SK-N-SH (cell line): ENCODE measurements around the gene CACNA1E. TPM values are rescaled to one million over a fixed set of nuclear protein-coding genes. Genes with fewer than 3 reads are reported as not detected.

Source experiments
- CTCF ChIA-PET: fragments of 300-600, 350-600 bp; formaldehyde crosslinking; extraction: SDS; loops from one replicate; lab custom pipeline; 2021; lab: Yijun Ruan, JAX
- POLR2A ChIA-PET: fragments of 350-600 bp; sonication (Branson Sonifier 250); formaldehyde crosslinking; extraction: SDS; loops from one replicate; lab custom pipeline; 2020; ENCODE audit warnings: antibody characterized with exemption, inconsistent platforms; lab: Yijun Ruan, JAX
- DNase-seq: peaks from one replicate; pipeline ENCODE4 v3.0.0; 2012
- H2AFZ ChIP-seq: fragments of 200-600 bp; sonication (generic); 2 replicates; pipeline ENCODE4 v1.8.1; 2016; ENCODE audit warnings: antibody characterized with exemption, mild to moderate bottlenecking, low read depth
- H3F3A ChIP-seq: fragments of 200-600 bp; sonication (generic); replicated peaks from 2 replicates; pipeline ENCODE3; 2016; ENCODE audit warnings: antibody characterized with exemption, mild to moderate bottlenecking; ENCODE audit not compliant: insufficient read depth
- H3K27ac ChIP-seq, 2 experiments: fragments of 200-500 bp in 1 of 2; fragments of 200-600 bp in 1 of 2; sonication (Bioruptor generic) in 1 of 2; sonication (generic), shearing (Covaris generic) in 1 of 2; 2 replicates each; pipeline versions ENCODE4 v1.5.1 to v1.6.1; 2014 to 2016; ENCODE audit warnings: low read depth in 2 of 2, inconsistent platforms in 1 of 2, low read length in 1 of 2, mild to moderate bottlenecking in 1 of 2, mixed read lengths in 1 of 2
- H3K27me3 ChIP-seq: fragments of 200-600 bp; sonication (generic), shearing (Covaris generic); 2 replicates; pipeline ENCODE4 v1.6.1; 2016; ENCODE audit warnings: mixed run types; ENCODE audit not compliant: insufficient read depth
- H3K36me3 ChIP-seq, 2 experiments: fragments of 200-500 bp in 1 of 2; fragments of 200-600 bp in 1 of 2; sonication (Bioruptor generic) in 1 of 2; sonication (generic) in 1 of 2; replicated peaks in 1 of 2; 2 replicates each; pipeline versions ENCODE3 to v1.5.1; 2014 to 2016; ENCODE audit warnings: low read length in 1 of 2, mild to moderate bottlenecking in 1 of 2; ENCODE audit not compliant: insufficient read depth in 2 of 2, control insufficient read depth in 1 of 2
- H3K4me1 ChIP-seq, 2 experiments: fragments of 200-500 bp in 1 of 2; fragments of 200-600 bp in 1 of 2; sonication (Bioruptor generic) in 1 of 2; sonication (generic), shearing (Covaris generic) in 1 of 2; 2 replicates each; pipeline versions ENCODE4 v1.5.1 to v1.6.1; 2014 to 2016; ENCODE audit warnings: low read depth in 1 of 2, low read length in 1 of 2, mixed run types in 1 of 2; ENCODE audit not compliant: insufficient read depth in 2 of 2, control insufficient read depth in 1 of 2
- H3K4me2 ChIP-seq: fragments of 200-600 bp; sonication (generic), shearing (Covaris generic); 2 replicates; pipeline ENCODE4 v1.6.1; 2017; ENCODE audit warnings: mixed run types
- H3K4me3 ChIP-seq, 2 experiments: fragments of 200-500 bp in 1 of 2; fragments of 200-600 bp in 1 of 2; sonication (Bioruptor generic) in 1 of 2; sonication (generic), shearing (Covaris generic) in 1 of 2; 2 replicates each; pipeline versions ENCODE4 v1.5.1 to v1.8.1; 2014 to 2016; ENCODE audit warnings: low read depth in 2 of 2, inconsistent platforms in 1 of 2, low read length in 1 of 2, mild to moderate bottlenecking in 1 of 2, mixed read lengths in 1 of 2, moderate library complexity in 1 of 2
- H3K79me2 ChIP-seq: fragments of 200-600 bp; sonication (generic); 2 replicates; pipeline ENCODE4 v1.8.1; 2017; ENCODE audit warnings: mild to moderate bottlenecking; ENCODE audit not compliant: insufficient read depth
- H3K9ac ChIP-seq: fragments of 200-600 bp; sonication (generic); 2 replicates; pipeline ENCODE4 v1.6.1; 2017; ENCODE audit warnings: mixed run types
- H3K9me2 ChIP-seq: fragments of 200-600 bp; sonication (generic); 2 replicates; pipeline ENCODE4 v1.6.1; 2017; ENCODE audit warnings: mixed run types
- H3K9me3 ChIP-seq: fragments of 200-600 bp; sonication (generic); 2 replicates; pipeline ENCODE4 v1.6.1; 2017; ENCODE audit warnings: mixed run types, mild to moderate bottlenecking, moderate library complexity
- H4K20me1 ChIP-seq: fragments of 200-600 bp; sonication (generic); 2 replicates; pipeline ENCODE4 v1.6.1; 2017; ENCODE audit warnings: mild to moderate bottlenecking, mixed run types; ENCODE audit not compliant: insufficient read depth
- ELF1 ChIP-seq: IDR thresholded peaks from 2 replicates; pipeline ENCODE4 v1.4.0; 2012
- EP300 ChIP-seq, 2 experiments: IDR thresholded peaks; 2 replicates each; pipeline versions ENCODE4 v1.4.0 to v1.6.1; 2012; ENCODE audit warnings: borderline replicate concordance in 1 of 2, low read depth in 1 of 2, low read length in 1 of 2
- EZH2phosphoT487 ChIP-seq: fragments of 200-600 bp; sonication (generic); IDR thresholded peaks from 2 replicates; pipeline ENCODE4 v1.6.1; 2017; ENCODE audit warnings: low read depth, mixed run types, mild to moderate bottlenecking, antibody characterized with exemption, moderate library complexity, borderline replicate concordance
- FOSL2 ChIP-seq: IDR thresholded peaks from 2 replicates; pipeline ENCODE4 v1.4.0; 2012; ENCODE audit warnings: low read depth, mild to moderate bottlenecking, moderate library complexity, borderline replicate concordance
- GABPA ChIP-seq: IDR thresholded peaks from 2 replicates; pipeline ENCODE4 v1.4.0; 2012; ENCODE audit warnings: low read depth, mild to moderate bottlenecking
- GATA2 ChIP-seq: sonication (generic); formaldehyde crosslinking; IDR thresholded peaks from 2 replicates; pipeline ENCODE4 v1.5.0; 2020; ENCODE audit warnings: mild to moderate bottlenecking, missing genetic modification reagents
- NFIC ChIP-seq: IDR thresholded peaks from 2 replicates; pipeline ENCODE4 v1.4.0; 2012; ENCODE audit warnings: borderline replicate concordance
- NRF1 ChIP-seq: IDR thresholded peaks from 2 replicates; pipeline ENCODE4 v1.6.1; 2012; ENCODE audit warnings: low read depth, mild to moderate bottlenecking, low read length
- POLR2AphosphoS5 ChIP-seq: IDR thresholded peaks from 2 replicates; pipeline ENCODE4 v1.6.1; 2012; ENCODE audit warnings: low read depth, low read length
- RAD21 ChIP-seq: IDR thresholded peaks from 2 replicates; pipeline ENCODE4 v1.6.1; 2012; ENCODE audit warnings: mild to moderate bottlenecking, low read length
- RCOR1 ChIP-seq: fragments of 150-350 bp; IDR thresholded peaks from 2 replicates; pipeline ENCODE4 v1.6.1; 2017; ENCODE audit warnings: antibody characterized with exemption, low read length
- RFX5 ChIP-seq: IDR thresholded peaks from 2 replicates; pipeline ENCODE4 v1.6.1; 2012; ENCODE audit warnings: mild to moderate bottlenecking, improper control_type of control experiment, low read length
- RXRA ChIP-seq: IDR thresholded peaks from 2 replicates; pipeline ENCODE4 v1.4.0; 2012; ENCODE audit warnings: low read depth, mild to moderate bottlenecking, borderline replicate concordance
- SIN3A ChIP-seq: IDR thresholded peaks from 2 replicates; pipeline ENCODE4 v1.6.1; 2012; ENCODE audit warnings: low read depth, mild to moderate bottlenecking, low read length, moderate library complexity, borderline replicate concordance
- TAF1 ChIP-seq: IDR thresholded peaks from 2 replicates; pipeline ENCODE4 v1.6.1; 2012; ENCODE audit warnings: low read depth, mild to moderate bottlenecking, low read length, moderate library complexity, borderline replicate concordance
- TEAD4 ChIP-seq: IDR thresholded peaks from 2 replicates; pipeline ENCODE4 v1.4.0; 2012; ENCODE audit warnings: mild to moderate bottlenecking, borderline replicate concordance; ENCODE audit not compliant: insufficient read depth
- WGBS: methylation state at CpG from one replicate; pipeline ENCODE4 v1.1.6; 2017; ENCODE audit warnings: low lambda C conversion rate; 5-methylcytosine and 5-hydroxymethylcytosine counted together
- polyA plus RNA-seq, 3 experiments: library from polyadenylated mRNA; depleted of rRNA; stranded (reverse); fragments of >200 nt; gene quantifications; 2 replicates each; pipeline ENCODE4 v1.2.3, GENCODE V29; 2012
- TF ChIP-seq, protein P1 (sequence below): IDR thresholded peaks from 2 replicates; pipeline ENCODE4 v1.4.0; 2012; ENCODE audit warnings: low read depth, borderline replicate concordance
- TF ChIP-seq, protein P2 (sequence below): IDR thresholded peaks from 2 replicates; pipeline ENCODE4; 2012
- TF ChIP-seq, protein P3 (sequence below): fragments of 150-350 bp; IDR thresholded peaks from 2 replicates; pipeline ENCODE4 v1.6.1; 2017; ENCODE audit warnings: antibody characterized with exemption, low read length, low read depth, borderline replicate concordance
- TF ChIP-seq, protein P4 (sequence below): fragments of 150-350 bp; IDR thresholded peaks from 2 replicates; pipeline ENCODE4 v1.6.1; 2016; ENCODE audit warnings: mild to moderate bottlenecking, low read depth, low read length
- TF ChIP-seq, protein P5 (sequence below): IDR thresholded peaks from 2 replicates; pipeline ENCODE4 v1.6.1; 2012; ENCODE audit warnings: mild to moderate bottlenecking, low read depth, low read length, moderate library complexity

The CACNA1E gene
- polyA plus RNA-seq, 1 of the 3 experiments (the other 2 are of a cell fraction), result not detected

DNA sequence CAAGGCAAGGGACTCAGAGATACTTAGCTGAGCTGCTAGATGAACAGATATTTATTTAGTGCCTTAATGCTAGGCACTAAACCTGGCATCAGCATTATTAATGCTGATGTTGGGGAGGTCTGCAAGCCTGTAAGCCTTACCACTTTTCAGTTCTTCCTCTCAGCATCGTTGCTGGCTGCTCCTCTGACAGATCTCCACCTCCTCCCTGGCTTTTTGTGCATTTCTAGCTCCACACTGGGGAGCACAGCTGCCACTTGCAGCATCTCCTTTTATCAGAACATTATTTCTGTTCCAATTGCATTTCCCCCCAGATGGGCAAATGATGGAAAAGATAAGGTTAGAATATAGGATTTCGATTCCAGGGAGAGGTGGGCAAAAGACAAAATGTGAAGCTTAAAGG lies 34.8 kb downstream of the CACNA1E start:
- POLR2A ChIA-PET, result no interaction called here
- Histone ChIP-seq H4K20me1 (no peaks in the 10 kb centered on the region), H3K9ac (no peak overlapping the region), H3K27ac (no peak overlapping the region), H3K4me3 (no peak overlapping the region), H3K79me2 (no peaks in the 10 kb centered on the region), H3F3A (no peaks in the 10 kb centered on the region), H3K4me1 (no peaks in the 10 kb centered on the region), H2AFZ (no peak overlapping the region), H3K9me3 (no peaks in the 10 kb centered on the region), H3K4me2 (no peak overlapping the region), H3K27me3 (no peaks in the 10 kb centered on the region), H3K9me2 (no peaks in the 10 kb centered on the region), H3K36me3 (no peaks in the 10 kb centered on the region)
- DNase-seq, result no peak
- no peak for TF ChIP-seq EZH2phosphoT487
- TF ChIP-seq NFIC, result no peak
- no peak for TF ChIP-seq GABPA
- TF ChIP-seq RFX5, result no peak
- TF ChIP-seq, protein P1, sequence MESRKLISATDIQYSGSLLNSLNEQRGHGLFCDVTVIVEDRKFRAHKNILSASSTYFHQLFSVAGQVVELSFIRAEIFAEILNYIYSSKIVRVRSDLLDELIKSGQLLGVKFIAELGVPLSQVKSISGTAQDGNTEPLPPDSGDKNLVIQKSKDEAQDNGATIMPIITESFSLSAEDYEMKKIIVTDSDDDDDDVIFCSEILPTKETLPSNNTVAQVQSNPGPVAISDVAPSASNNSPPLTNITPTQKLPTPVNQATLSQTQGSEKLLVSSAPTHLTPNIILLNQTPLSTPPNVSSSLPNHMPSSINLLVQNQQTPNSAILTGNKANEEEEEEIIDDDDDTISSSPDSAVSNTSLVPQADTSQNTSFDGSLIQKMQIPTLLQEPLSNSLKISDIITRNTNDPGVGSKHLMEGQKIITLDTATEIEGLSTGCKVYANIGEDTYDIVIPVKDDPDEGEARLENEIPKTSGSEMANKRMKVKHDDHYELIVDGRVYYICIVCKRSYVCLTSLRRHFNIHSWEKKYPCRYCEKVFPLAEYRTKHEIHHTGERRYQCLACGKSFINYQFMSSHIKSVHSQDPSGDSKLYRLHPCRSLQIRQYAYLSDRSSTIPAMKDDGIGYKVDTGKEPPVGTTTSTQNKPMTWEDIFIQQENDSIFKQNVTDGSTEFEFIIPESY, result no peak
- TF ChIP-seq, protein P2, sequence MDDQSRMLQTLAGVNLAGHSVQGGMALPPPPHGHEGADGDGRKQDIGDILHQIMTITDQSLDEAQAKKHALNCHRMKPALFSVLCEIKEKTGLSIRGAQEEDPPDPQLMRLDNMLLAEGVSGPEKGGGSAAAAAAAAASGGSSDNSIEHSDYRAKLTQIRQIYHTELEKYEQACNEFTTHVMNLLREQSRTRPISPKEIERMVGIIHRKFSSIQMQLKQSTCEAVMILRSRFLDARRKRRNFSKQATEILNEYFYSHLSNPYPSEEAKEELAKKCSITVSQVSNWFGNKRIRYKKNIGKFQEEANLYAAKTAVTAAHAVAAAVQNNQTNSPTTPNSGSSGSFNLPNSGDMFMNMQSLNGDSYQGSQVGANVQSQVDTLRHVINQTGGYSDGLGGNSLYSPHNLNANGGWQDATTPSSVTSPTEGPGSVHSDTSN, result no peak
- CTCF ChIA-PET, result interaction anchor here (1.0 to 1.8 kb wide), 2 partner anchors 39 to 93 kb away, joined by 3 to 5 read pairs; no protein-coding TSS in a partner anchor
- 2% methylated on average over 2 of the region's 2 CpGs for whole genome bisulfite sequencing

DNA sequence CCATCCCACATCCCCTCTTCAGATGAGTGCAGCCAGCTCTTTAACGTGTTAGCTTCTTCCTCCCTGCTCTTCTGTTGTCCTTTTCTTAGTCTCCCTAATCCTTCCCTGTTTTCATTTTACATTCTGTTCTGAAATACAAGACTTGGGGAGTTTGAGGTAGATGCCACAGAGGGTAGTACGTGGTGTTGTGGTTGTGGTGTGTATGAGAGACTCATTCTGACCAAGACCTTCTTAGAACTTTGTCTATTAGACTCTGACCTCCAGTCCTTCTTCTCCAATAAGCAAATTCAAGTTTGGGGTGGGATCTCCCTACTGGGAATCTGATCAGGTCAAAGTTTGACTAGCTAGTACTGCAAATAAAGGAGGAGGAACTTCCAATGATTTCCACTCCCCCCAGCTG lies 39.5 kb downstream of the CACNA1E start:
- DNase-seq, result no peak
- POLR2A ChIA-PET, result no interaction called here
- WGBS, result 1% methylated on average over 2 of the region's 2 CpGs
- no peak for TF ChIP-seq SIN3A
- no peak for TF ChIP-seq FOSL2
- no peak for TF ChIP-seq POLR2AphosphoS5
- TF ChIP-seq, protein P3, sequence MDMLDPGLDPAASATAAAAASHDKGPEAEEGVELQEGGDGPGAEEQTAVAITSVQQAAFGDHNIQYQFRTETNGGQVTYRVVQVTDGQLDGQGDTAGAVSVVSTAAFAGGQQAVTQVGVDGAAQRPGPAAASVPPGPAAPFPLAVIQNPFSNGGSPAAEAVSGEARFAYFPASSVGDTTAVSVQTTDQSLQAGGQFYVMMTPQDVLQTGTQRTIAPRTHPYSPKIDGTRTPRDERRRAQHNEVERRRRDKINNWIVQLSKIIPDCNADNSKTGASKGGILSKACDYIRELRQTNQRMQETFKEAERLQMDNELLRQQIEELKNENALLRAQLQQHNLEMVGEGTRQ, result no peak
- TF ChIP-seq GATA2, result no peak
- TF ChIP-seq RCOR1, result no peak
- TF ChIP-seq, protein P4, sequence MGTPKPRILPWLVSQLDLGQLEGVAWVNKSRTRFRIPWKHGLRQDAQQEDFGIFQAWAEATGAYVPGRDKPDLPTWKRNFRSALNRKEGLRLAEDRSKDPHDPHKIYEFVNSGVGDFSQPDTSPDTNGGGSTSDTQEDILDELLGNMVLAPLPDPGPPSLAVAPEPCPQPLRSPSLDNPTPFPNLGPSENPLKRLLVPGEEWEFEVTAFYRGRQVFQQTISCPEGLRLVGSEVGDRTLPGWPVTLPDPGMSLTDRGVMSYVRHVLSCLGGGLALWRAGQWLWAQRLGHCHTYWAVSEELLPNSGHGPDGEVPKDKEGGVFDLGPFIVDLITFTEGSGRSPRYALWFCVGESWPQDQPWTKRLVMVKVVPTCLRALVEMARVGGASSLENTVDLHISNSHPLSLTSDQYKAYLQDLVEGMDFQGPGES, result no peak
- TF ChIP-seq TAF1, result no peak
- TF ChIP-seq EP300 (IDR thresholded peaks at IDR 0.05; ENCODE audit: borderline replicate concordance in 1 of 2, low read depth in 1 of 2, low read length in 1 of 2), result no peak
- no peak for TF ChIP-seq ELF1
- TF ChIP-seq NRF1, result no peak
- no peak for TF ChIP-seq RXRA
- no peak for TF ChIP-seq TEAD4
- TF ChIP-seq RAD21, result no peak
- TF ChIP-seq, protein P5, sequence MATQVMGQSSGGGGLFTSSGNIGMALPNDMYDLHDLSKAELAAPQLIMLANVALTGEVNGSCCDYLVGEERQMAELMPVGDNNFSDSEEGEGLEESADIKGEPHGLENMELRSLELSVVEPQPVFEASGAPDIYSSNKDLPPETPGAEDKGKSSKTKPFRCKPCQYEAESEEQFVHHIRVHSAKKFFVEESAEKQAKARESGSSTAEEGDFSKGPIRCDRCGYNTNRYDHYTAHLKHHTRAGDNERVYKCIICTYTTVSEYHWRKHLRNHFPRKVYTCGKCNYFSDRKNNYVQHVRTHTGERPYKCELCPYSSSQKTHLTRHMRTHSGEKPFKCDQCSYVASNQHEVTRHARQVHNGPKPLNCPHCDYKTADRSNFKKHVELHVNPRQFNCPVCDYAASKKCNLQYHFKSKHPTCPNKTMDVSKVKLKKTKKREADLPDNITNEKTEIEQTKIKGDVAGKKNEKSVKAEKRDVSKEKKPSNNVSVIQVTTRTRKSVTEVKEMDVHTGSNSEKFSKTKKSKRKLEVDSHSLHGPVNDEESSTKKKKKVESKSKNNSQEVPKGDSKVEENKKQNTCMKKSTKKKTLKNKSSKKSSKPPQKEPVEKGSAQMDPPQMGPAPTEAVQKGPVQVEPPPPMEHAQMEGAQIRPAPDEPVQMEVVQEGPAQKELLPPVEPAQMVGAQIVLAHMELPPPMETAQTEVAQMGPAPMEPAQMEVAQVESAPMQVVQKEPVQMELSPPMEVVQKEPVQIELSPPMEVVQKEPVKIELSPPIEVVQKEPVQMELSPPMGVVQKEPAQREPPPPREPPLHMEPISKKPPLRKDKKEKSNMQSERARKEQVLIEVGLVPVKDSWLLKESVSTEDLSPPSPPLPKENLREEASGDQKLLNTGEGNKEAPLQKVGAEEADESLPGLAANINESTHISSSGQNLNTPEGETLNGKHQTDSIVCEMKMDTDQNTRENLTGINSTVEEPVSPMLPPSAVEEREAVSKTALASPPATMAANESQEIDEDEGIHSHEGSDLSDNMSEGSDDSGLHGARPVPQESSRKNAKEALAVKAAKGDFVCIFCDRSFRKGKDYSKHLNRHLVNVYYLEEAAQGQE, result no peak

More for the DNA sequence above, 39.5 kb downstream of the CACNA1E start:
- Histone ChIP-seq H3K4me3 (no peak overlapping the region), H2AFZ (no peak overlapping the region), H3K27me3 (no peaks in the 10 kb centered on the region), H3K4me1 (no peaks in the 10 kb centered on the region), H3K9me2 (no peaks in the 10 kb centered on the region), H3K9ac (no peak overlapping the region), H3K27ac (no peak overlapping the region), H3K79me2 (no peaks in the 10 kb centered on the region), H3K9me3 (no peaks in the 10 kb centered on the region), H3K4me2 (no peak overlapping the region), H3F3A (no peaks in the 10 kb centered on the region), H3K36me3 (no peaks in the 10 kb centered on the region), H4K20me1 (no peaks in the 10 kb centered on the region)
- CTCF ChIA-PET, result no interaction called here
